Measurements from ENCODE around the gene PRSS50. TPM values are rescaled to one million over a fixed set of nuclear protein-coding genes. Genes with fewer than 3 reads are reported as not detected.

The PRSS50 gene
- total RNA-seq (2021; ENCODE audit: unreplicated experiment) (not detected), Bru-seq, nascent RNA (percentile 9 among the genes with signal in this experiment), BruChase-seq, experiment 1, labeled RNA remaining after a 6-hour chase (percentile 1 among the genes with signal in this experiment), BruChase-seq, experiment 2, labeled RNA remaining after a 2-hour chase (not detected)
- not detected in 2 replicates for polyA plus RNA-seq (2012)
- long read RNA-seq, result 0 reads

GRCh38 chr3:46717447-46718231 is at the start of gene PRSS50:
Gene PRSS50 (minus strand): TSS chr3:46717869. CDS start chr3:46717824, 45 bp downstream.
- Histone ChIP-seq H3K9me2 (ENCODE audit: insufficient read depth) (no peaks in the 10 kb centered on the region), H3K9ac (ENCODE audit: low read length) (no peak within 1 kb of the TSS), H4K20me1 (ENCODE audit: insufficient read depth) (no peaks in the 10 kb centered on the region), H2AFZ (ENCODE audit: low read depth, low read length, poor library complexity, severe bottlenecking) (no peak within 1 kb of the TSS), H3K27ac (ENCODE audit: low read depth, low read length) (no peak within 1 kb of the TSS), H3K27me3 (ENCODE audit: insufficient read depth, low read length) (no peaks in the 10 kb centered on the region), H3K9me3 (ENCODE audit: control insufficient read depth in 1 of 2, insufficient read depth in 1 of 2, low read depth in 1 of 2, low read length in 2 of 2) (no peaks in the 10 kb centered on the region), H3K4me3 (replicated peaks in 1 of 2; ENCODE audit: low read depth in 1 of 2, low read length in 2 of 2) (no peak within 1 kb of the TSS), H3K79me2 (ENCODE audit: insufficient read depth, low read length) (no peaks in the 10 kb centered on the region), H3K4me1 (ENCODE audit: control insufficient read depth in 1 of 2, insufficient read depth in 2 of 2, low read length in 2 of 2) (no peaks in the 10 kb centered on the region), H3K36me3 (ENCODE audit: control insufficient read depth in 1 of 2, insufficient read depth in 2 of 2, low read length in 2 of 2) (no peaks in the 10 kb centered on the region), H3K4me2 (ENCODE audit: low read length) (no peak within 1 kb of the TSS)
- POLR2A ChIA-PET, result no interaction called here
- TF ChIP-seq ZNF274 (IDR thresholded peaks at IDR 0.05; ENCODE audit: low read depth, low read length), result no peak
- peak; percentile 74 to 91 (median 79) for TF ChIP-seq CTCF (IDR thresholded peaks at IDR 0.05 in 2 of 3, conservative IDR thresholded peaks at IDR 0.05 in 1 of 3; ENCODE audit: borderline replicate concordance in 1 of 3, insufficient read depth in 1 of 3, low read depth in 2 of 3, low read length in 2 of 3)
- BruUV-seq (replicated peaks), result no TSS peak
- CTCF ChIA-PET, result no interaction called here
- ATAC-seq (peak; percentile 92), DNase-seq (ENCODE audit: low read depth, low spot score) (no peak)
- intact Hi-C loops (cut with micrococcal nuclease), result no loop called here
- RAD21 ChIA-PET (ENCODE audit: low non-redundant PET in 1 of 2, low total read pairs in 2 of 2, uncharacterized antibody in 2 of 2, unreplicated experiment in 2 of 2), result no interaction called here

- BruUV-seq (replicated peaks), result no TSS peak
- no peaks in the 10 kb centered on the region for H3K36me3 ChIP-seq (ENCODE audit: control insufficient read depth in 1 of 2, insufficient read depth in 2 of 2, low read length in 2 of 2)
- intact Hi-C loops (cut with micrococcal nuclease), result no loop called here
- TF ChIP-seq SP1 (IDR thresholded peaks at IDR 0.05; ENCODE audit: low read depth) (no peak), SRF (IDR thresholded peaks at IDR 0.05; ENCODE audit: low read depth) (no peak), EZH2phosphoT487 (IDR thresholded peaks at IDR 0.05; ENCODE audit: borderline replicate concordance) (no peak), RAD21 (IDR thresholded peaks at IDR 0.05; ENCODE audit: low read depth) (no peak), CTCF (IDR thresholded peaks at IDR 0.05 in 2 of 3, conservative IDR thresholded peaks at IDR 0.05 in 1 of 3; ENCODE audit: borderline replicate concordance in 1 of 3, insufficient read depth in 1 of 3, low read depth in 2 of 3, low read length in 2 of 3) (no peak), CBX3 (IDR thresholded peaks at IDR 0.05; ENCODE audit: low read depth) (no peak), CEBPB (IDR thresholded peaks at IDR 0.05; ENCODE audit: low read depth) (no peak), YY1 (IDR thresholded peaks at IDR 0.05; ENCODE audit: extremely low read depth, insufficient replicate concordance, low read depth, low read length) (no peak), JUND (IDR thresholded peaks at IDR 0.05) (no peak)
Measured at GRCh38 chr3:46764206-46764605, 46.5 kb upstream of the PRSS50 start.

More at GRCh38 chr3:46764206-46764605, 46.5 kb upstream of the PRSS50 start:
- no peak overlapping the region for H3K4me3 ChIP-seq (replicated peaks in 1 of 2; ENCODE audit: low read depth in 1 of 2, low read length in 2 of 2)
- H3K4me2 ChIP-seq (ENCODE audit: low read length), result no peak overlapping the region
- ChIA-PET POLR2A (no interaction called here), CTCF (no interaction called here), RAD21 (ENCODE audit: low non-redundant PET in 1 of 2, low total read pairs in 2 of 2, uncharacterized antibody in 2 of 2, unreplicated experiment in 2 of 2) (no interaction called here)
- no peaks in the 10 kb centered on the region for H3K4me1 ChIP-seq (ENCODE audit: control insufficient read depth in 1 of 2, insufficient read depth in 2 of 2, low read length in 2 of 2)
- no peak for ATAC-seq
- no peak overlapping the region for H3K9ac ChIP-seq (ENCODE audit: low read length)
- H3K9me2 ChIP-seq (ENCODE audit: insufficient read depth), result no peaks in the 10 kb centered on the region
- no peak overlapping the region for H2AFZ ChIP-seq (ENCODE audit: low read depth, low read length, poor library complexity, severe bottlenecking)
- no peak overlapping the region for H3K27ac ChIP-seq (ENCODE audit: low read depth, low read length)
- H3K27me3 ChIP-seq (ENCODE audit: insufficient read depth, low read length), result no peaks in the 10 kb centered on the region
- H3K79me2 ChIP-seq (ENCODE audit: insufficient read depth, low read length), result no peaks in the 10 kb centered on the region
- peaks cover 0 to 4% of the 10 kb centered on the region in 2 experiments; a peak in 1 of 4 replicates for H3K9me3 ChIP-seq (ENCODE audit: control insufficient read depth in 1 of 2, insufficient read depth in 1 of 2, low read depth in 1 of 2, low read length in 2 of 2)
- DNase-seq (ENCODE audit: low read depth, low spot score), result no peak
- H4K20me1 ChIP-seq (ENCODE audit: insufficient read depth), result no peaks in the 10 kb centered on the region
